Calu3 (cell line): Measurements from ENCODE around the gene NKD2. TPM values are rescaled to one million over a fixed set of nuclear protein-coding genes. Genes with fewer than 3 reads are reported as not detected.

Source experiments
- BruUV-seq: library from RNA; stranded (reverse); fragments of 400-500 nt; replicated peaks from 2 replicates; lab custom pipeline; 2021; lab: Mats Ljungman, UMichigan
- CTCF ChIA-PET: fragments of 300-600 bp; sonication (Branson Sonifier 250); formaldehyde crosslinking; loops from one replicate; lab custom pipeline; 2022; ENCODE audit warnings: antibody characterized with exemption; lab: Charles Lee
- DNase-seq: peaks from one replicate; pipeline ENCODE4 v3.0.0; 2022
- H3K27ac Mint-ChIP-seq: one replicate; pipeline ENCODE4 v1.8.0; 2022; ENCODE audit warnings: mixed read lengths; ENCODE audit not compliant: unreplicated experiment
- H3K27me3 Mint-ChIP-seq: one replicate; pipeline ENCODE4 v1.8.0; 2022; ENCODE audit warnings: mixed read lengths; ENCODE audit not compliant: unreplicated experiment
- H3K36me3 Mint-ChIP-seq: one replicate; pipeline ENCODE4 v1.8.0; 2022; ENCODE audit warnings: mild to moderate bottlenecking, moderate library complexity, mixed read lengths; ENCODE audit not compliant: insufficient read depth, unreplicated experiment
- H3K4me1 Mint-ChIP-seq: one replicate; pipeline ENCODE4 v1.8.0; 2022; ENCODE audit warnings: mild to moderate bottlenecking, low read depth, mixed read lengths; ENCODE audit not compliant: unreplicated experiment
- H3K4me3 Mint-ChIP-seq: one replicate; pipeline ENCODE4 v1.8.0; 2022; ENCODE audit warnings: mild to moderate bottlenecking, low read depth, moderate library complexity, mixed read lengths; ENCODE audit not compliant: unreplicated experiment
- H3K9me3 Mint-ChIP-seq: one replicate; pipeline ENCODE4 v1.8.0; 2022; ENCODE audit warnings: low read depth, mixed read lengths; ENCODE audit not compliant: unreplicated experiment
- intact Hi-C: fragments of 100-400 bp; cut with micrococcal nuclease; formaldehyde crosslinking; loops from one replicate; pipeline ENCODE4 v1.10.0; 2022; ENCODE audit not compliant: unreplicated experiment
- total RNA-seq: library from RNA; stranded (reverse); gene quantifications from 2 replicates; pipeline ENCODE4 v1.2.3, GENCODE V29; 2022
- TF ChIP-seq, protein P1 (sequence below): fragments of 200-600 bp; IDR thresholded peaks from one replicate; pipeline ENCODE4 v1.8.0; 2022; ENCODE audit warnings: antibody characterized with exemption; ENCODE audit not compliant: unreplicated experiment

The NKD2 gene
- total RNA-seq, 1 experiment from 2014 or later = 0.47 TPM

DNA sequence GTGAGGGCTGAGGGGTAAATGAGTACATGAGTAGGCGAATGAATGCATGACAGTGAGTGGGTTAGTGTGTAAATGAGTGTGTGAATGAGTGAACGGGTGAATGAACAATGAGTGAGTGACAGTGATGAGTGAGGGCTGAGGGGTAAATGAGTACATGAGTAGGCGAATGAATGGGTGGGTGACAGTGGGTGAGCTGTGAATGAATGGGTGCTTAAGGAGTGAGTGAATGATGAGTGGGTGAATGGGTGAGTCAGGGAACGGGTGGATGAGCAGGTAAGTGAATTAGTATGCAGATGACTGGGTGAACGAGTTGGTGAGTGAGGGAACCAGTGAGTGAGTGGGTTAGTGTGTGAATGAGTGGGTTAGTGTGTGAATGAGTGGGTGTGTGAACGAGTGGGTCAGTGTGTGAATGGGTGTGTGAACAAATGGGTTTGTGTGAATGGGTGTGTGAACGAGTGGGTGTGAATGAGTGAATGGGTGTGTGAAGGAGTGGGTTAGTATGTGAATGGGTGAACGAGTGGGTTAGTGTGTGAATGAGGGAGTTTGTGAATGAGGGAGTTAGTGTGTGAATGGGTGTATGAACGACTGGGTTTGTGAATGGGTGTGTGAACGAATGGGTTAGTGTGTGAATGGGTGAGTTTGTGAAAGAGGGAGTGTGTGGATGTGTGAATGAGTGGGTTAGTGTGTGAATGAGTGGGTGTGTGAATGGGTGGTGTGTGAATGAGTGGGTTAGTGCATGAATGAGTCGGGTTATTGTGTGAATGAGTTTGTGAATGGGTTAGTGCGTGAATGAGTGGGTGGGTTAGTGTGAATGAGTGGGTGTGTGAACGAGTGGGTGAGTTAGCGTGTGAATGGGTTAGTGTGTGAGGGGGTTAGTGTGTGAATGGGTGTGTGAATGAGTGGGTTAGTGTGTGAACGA lies 32.9 kb downstream of the NKD2 start:
- Mint-ChIP-seq H3K27me3 (peaks cover 15% of the 10 kb centered on the region), H3K4me1 (no peaks in the 10 kb centered on the region), H3K36me3 (peaks cover 3% of the 10 kb centered on the region), H3K27ac (no peak overlapping the region), H3K9me3 (peaks cover 57% of the 10 kb centered on the region), H3K4me3 (no peak overlapping the region)
- DNase-seq = no peak
- CTCF ChIA-PET = no interaction called here
- TF ChIP-seq, protein P1, sequence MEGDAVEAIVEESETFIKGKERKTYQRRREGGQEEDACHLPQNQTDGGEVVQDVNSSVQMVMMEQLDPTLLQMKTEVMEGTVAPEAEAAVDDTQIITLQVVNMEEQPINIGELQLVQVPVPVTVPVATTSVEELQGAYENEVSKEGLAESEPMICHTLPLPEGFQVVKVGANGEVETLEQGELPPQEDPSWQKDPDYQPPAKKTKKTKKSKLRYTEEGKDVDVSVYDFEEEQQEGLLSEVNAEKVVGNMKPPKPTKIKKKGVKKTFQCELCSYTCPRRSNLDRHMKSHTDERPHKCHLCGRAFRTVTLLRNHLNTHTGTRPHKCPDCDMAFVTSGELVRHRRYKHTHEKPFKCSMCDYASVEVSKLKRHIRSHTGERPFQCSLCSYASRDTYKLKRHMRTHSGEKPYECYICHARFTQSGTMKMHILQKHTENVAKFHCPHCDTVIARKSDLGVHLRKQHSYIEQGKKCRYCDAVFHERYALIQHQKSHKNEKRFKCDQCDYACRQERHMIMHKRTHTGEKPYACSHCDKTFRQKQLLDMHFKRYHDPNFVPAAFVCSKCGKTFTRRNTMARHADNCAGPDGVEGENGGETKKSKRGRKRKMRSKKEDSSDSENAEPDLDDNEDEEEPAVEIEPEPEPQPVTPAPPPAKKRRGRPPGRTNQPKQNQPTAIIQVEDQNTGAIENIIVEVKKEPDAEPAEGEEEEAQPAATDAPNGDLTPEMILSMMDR = no peak
- no TSS peak for BruUV-seq
- intact Hi-C loops = no loop called here

DNA sequence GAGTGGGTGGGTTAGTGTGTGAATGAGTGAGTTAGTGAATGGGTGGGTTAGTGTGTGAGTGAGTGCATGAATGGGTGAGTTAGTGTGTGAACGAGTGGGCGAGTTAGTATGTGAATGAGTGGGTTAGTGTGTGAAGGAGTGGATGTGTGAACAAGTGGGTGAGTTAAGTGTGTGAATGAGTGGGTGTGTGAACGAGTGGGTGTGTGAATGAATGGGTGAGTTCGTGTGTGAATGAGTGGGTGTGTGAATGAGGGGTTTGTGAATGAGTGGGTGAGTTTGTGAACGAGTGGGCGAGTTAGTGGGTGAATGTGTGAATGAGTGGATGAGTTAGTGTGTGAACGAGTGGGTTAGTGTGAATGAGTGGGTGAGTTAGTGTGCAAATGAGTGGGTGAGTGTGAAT lies 34.0 kb downstream of the NKD2 start:
- H3K4me1 Mint-ChIP-seq = no peaks in the 10 kb centered on the region
- peaks cover 62% of the 10 kb centered on the region for H3K9me3 Mint-ChIP-seq
- CTCF ChIA-PET = no interaction called here
- no peak overlapping the region for H3K27ac Mint-ChIP-seq
- TF ChIP-seq, protein P1 = no peak
- BruUV-seq = no TSS peak
- intact Hi-C loops = no loop called here
- peaks cover 15% of the 10 kb centered on the region for H3K27me3 Mint-ChIP-seq
- DNase-seq = no peak
- H3K4me3 Mint-ChIP-seq = no peak overlapping the region
- H3K36me3 Mint-ChIP-seq = no peaks in the 10 kb centered on the region

DNA sequence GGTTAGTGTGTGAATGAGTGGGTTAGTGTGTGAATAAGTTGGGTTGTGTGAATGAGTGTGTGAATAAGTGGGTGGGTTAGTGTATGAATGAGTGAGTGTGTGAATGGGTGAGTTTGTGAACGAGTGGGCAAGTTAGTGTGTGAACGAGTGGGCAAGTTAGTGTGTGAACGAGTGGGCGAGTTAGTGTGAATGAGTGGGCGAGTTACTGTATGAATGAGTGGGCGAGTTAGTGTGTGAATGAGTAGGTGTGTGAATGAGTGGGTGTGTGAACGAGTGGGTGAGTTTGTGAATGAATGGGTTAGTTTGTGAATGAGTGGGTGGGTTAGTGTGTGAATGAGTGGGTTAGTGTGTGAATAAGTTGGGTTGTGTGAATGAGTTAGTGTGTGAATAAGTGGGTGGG lies 34.7 kb downstream of the NKD2 start:
- peaks cover 62% of the 10 kb centered on the region for H3K9me3 Mint-ChIP-seq
- BruUV-seq = no TSS peak

DNA sequence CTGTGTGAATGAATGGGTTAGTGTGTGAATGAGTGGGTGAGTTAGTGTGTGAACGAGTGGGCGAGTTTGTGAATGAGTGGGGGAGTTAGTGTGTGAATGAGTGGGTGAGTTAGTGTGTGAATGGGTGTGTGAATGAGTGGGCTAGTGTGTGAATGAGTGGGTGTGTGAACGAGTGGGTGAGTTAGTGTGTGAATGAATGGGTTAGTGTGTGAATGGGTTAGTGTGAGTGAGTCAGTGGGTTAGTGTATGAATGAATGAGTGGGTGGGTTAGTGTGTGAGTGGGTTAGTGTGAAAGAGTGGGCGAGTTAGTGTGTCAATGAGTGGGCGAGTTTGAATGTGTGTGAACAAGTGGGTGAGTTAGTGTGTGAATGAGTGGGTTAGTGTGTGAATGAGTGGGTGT lies 35.5 kb downstream of the NKD2 start:
- H3K27me3 Mint-ChIP-seq = peaks cover 15% of the 10 kb centered on the region
- no peak for DNase-seq
- peaks cover 62% of the 10 kb centered on the region for H3K9me3 Mint-ChIP-seq
- H3K36me3 Mint-ChIP-seq = no peaks in the 10 kb centered on the region
- no TSS peak for BruUV-seq
- no peaks in the 10 kb centered on the region for H3K4me1 Mint-ChIP-seq
- no peak overlapping the region for H3K27ac Mint-ChIP-seq
- H3K4me3 Mint-ChIP-seq = no peak overlapping the region
- CTCF ChIA-PET = no interaction called here
- intact Hi-C loops = no loop called here
- TF ChIP-seq, protein P1 = no peak

More for the DNA sequence above, 34.7 kb downstream of the NKD2 start:
- TF ChIP-seq, protein P1 = no peak
- Mint-ChIP-seq H3K4me1 (no peaks in the 10 kb centered on the region), H3K27me3 (peaks cover 15% of the 10 kb centered on the region), H3K4me3 (no peak overlapping the region), H3K27ac (no peak overlapping the region), H3K36me3 (no peaks in the 10 kb centered on the region)
- intact Hi-C loops = no loop called here
- CTCF ChIA-PET = no interaction called here
- DNase-seq = no peak
